Progenitor cell of endocrine pancreas (in vitro differentiated cells): ENCODE data around the gene MYO5C. TPM values are rescaled to one million over a fixed set of nuclear protein-coding genes. Genes with fewer than 3 reads are reported as not detected.

Experiments
- DNase-seq: peaks from one replicate; pipeline ENCODE4 v3.0.0; 2021; ENCODE audit warnings: low spot score; ENCODE audit not compliant: unreplicated experiment
- H3K27ac Mint-ChIP-seq: 2 replicates; pipeline ENCODE4 v1.8.0; 2021; ENCODE audit warnings: mild to moderate bottlenecking, moderate library complexity, mixed read lengths
- H3K27me3 Mint-ChIP-seq: 2 replicates; pipeline ENCODE4 v1.8.0; 2021; ENCODE audit warnings: mixed read lengths
- H3K36me3 Mint-ChIP-seq: 2 replicates; pipeline ENCODE4 v1.8.0; 2022; ENCODE audit warnings: mixed read lengths; ENCODE audit not compliant: insufficient read depth
- H3K4me1 Mint-ChIP-seq: 2 replicates; pipeline ENCODE4 v1.8.0; 2021; ENCODE audit warnings: low read depth, mixed read lengths
- H3K4me3 Mint-ChIP-seq: 2 replicates; pipeline ENCODE4 v1.8.0; 2021; ENCODE audit warnings: low read depth, mild to moderate bottlenecking, moderate library complexity, mixed read lengths
- H3K9me3 Mint-ChIP-seq: 2 replicates; pipeline ENCODE4 v1.8.0; 2021; ENCODE audit warnings: low read depth, mixed read lengths
- CTCF ChIP-seq: fragments of 200-600 bp; sonication (generic); IDR thresholded peaks from one replicate; pipeline ENCODE4 v1.5.0; 2021; ENCODE audit warnings: antibody characterized with exemption, mild to moderate bottlenecking; ENCODE audit not compliant: unreplicated experiment
- total RNA-seq: library from RNA; stranded (reverse); gene quantifications from 2 replicates; pipeline ENCODE4 v1.2.1, GENCODE V29; 2021

Gene MYO5C
- total RNA-seq, 1 donor from 2014 or later, result 65.6 TPM

DNA sequence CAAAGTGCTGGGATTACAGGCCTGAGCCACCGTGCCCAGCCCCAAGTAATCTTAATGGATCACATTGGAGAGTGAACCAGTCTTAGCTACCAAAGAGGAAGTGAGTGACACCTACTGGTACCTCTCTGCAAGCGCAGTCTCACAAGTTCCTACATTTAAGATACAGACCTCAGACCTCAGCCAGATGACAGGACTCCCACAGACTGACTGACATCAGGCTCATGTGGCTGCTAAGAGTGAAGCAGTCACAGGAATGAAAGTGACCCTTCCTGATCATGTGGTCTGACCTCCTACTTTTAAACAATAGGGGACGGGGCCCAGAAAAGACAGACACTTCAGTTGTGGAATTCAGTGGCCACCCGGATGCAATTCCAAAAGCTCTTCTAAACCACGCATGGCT is 68.1 kb downstream of the MYO5C start:
- Mint-ChIP-seq H3K27ac (no peak overlapping the region), H3K4me3 (no peak overlapping the region), H3K4me1 (peaks cover 3% of the 10 kb centered on the region), H3K9me3 (no peaks in the 10 kb centered on the region), H3K36me3 (peaks cover 20% of the 10 kb centered on the region), H3K27me3 (no peaks in the 10 kb centered on the region)
- TF ChIP-seq CTCF, result peak; percentile 69
- no peak for DNase-seq

GRCh38 chr15:52225230-52225629 is 70.4 kb downstream of the MYO5C start:
- Mint-ChIP-seq H3K36me3 (peaks cover 25% of the 10 kb centered on the region), H3K4me3 (no peak overlapping the region), H3K4me1 (no peaks in the 10 kb centered on the region), H3K27ac (no peak overlapping the region), H3K9me3 (no peaks in the 10 kb centered on the region), H3K27me3 (no peaks in the 10 kb centered on the region)
- TF ChIP-seq CTCF, result no peak
- DNase-seq, result no peak

DNA sequence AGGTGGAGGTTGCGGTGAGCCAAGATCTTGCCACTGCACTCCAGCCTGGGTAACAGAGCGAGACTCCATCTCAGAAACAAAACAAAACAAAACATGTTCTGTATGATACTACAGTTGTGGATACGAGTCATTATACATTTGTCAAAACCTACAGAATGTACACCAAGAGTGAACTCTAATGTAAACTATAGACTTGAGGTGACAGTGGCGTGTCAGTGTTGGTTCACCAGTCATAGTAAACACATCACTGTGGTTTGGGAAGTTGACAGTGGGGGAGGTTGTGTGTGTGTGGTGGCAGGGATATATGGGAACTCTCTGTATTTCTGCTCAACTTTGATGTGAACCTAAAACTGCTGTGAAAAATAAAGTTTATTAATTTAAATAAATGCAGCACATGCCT is 71.4 kb downstream of the MYO5C start:
- Mint-ChIP-seq H3K27ac (no peak overlapping the region), H3K27me3 (no peaks in the 10 kb centered on the region), H3K36me3 (peaks cover 31% of the 10 kb centered on the region), H3K4me1 (no peaks in the 10 kb centered on the region), H3K9me3 (no peaks in the 10 kb centered on the region), H3K4me3 (no peak overlapping the region)
- no peak for DNase-seq
- TF ChIP-seq CTCF, result no peak

- Mint-ChIP-seq H3K9me3 (no peaks in the 10 kb centered on the region), H3K27me3 (no peaks in the 10 kb centered on the region), H3K27ac (no peak overlapping the region), H3K4me1 (no peaks in the 10 kb centered on the region), H3K4me3 (no peak overlapping the region), H3K36me3 (peaks cover 37% of the 10 kb centered on the region)
- DNase-seq, result no peak
- TF ChIP-seq CTCF, result no peak
These were observed 73.9 kb downstream of the MYO5C start for GRCh38 chr15:52221730-52222129.

- H3K4me3 Mint-ChIP-seq, result no peak overlapping the region
- H3K9me3 Mint-ChIP-seq, result no peaks in the 10 kb centered on the region
- H3K27me3 Mint-ChIP-seq, result no peaks in the 10 kb centered on the region
- DNase-seq, result no peak
- H3K36me3 Mint-ChIP-seq, result peaks cover 35% of the 10 kb centered on the region
- no peak overlapping the region for H3K27ac Mint-ChIP-seq
- no peak for TF ChIP-seq CTCF
- no peaks in the 10 kb centered on the region for H3K4me1 Mint-ChIP-seq
These were observed 74.5 kb downstream of the MYO5C start for GRCh38 chr15:52220937-52221660.
